GM21723 (cell line): ENCODE measurements around the gene OPTC.

Experiments used
- ATAC-seq: cut with Tn5 transposase; IDR thresholded peaks from one replicate; pipeline ENCODE4 v1.9.1; 2021; ENCODE audit warnings: mild to moderate bottlenecking, moderate library complexity; ENCODE audit not compliant: unreplicated experiment

Gene OPTC

GRCh38 chr1:203556047-203556851, 62.3 kb downstream of the OPTC start:
- no peak for ATAC-seq

- no peak for ATAC-seq
Measured at GRCh38 chr1:203557390-203557789, 63.4 kb downstream of the OPTC start.

GRCh38 chr1:203558064-203558760, 64.3 kb downstream of the OPTC start:
- ATAC-seq: no peak
